ENCODE results near the gene AP3S1. TPM values are rescaled to one million over a fixed set of nuclear protein-coding genes. Genes with fewer than 3 reads are reported as not detected.

AP3S1 gene
- total RNA-seq, 2 donors from 2014 or later, result 54.7 to 83.7 TPM

- DNase-seq (ENCODE audit: low spot score), result no peak
- no peak for ATAC-seq (ENCODE audit: insufficient number of reproducible peaks, low FRiP score, low read depth)
- H3K4me1 ChIP-seq (ENCODE audit: control insufficient read depth in 1 of 2, low read depth in 2 of 2), result peaks cover 29 to 48% of the 10 kb centered on the region in 2 donors
- no peaks in the 10 kb centered on the region for H3K27me3 ChIP-seq (replicated peaks; ENCODE audit: insufficient read depth)
- no peaks in the 10 kb centered on the region for H3K36me3 ChIP-seq
- H3K4me3 ChIP-seq, result peak overlapping the region; percentile 30
- no peak for TF ChIP-seq CTCF (IDR thresholded peaks at IDR 0.05)
- H3K27ac ChIP-seq, result peak overlapping the region; percentile 15 to 20
- H3K9me3 ChIP-seq, result no peaks in the 10 kb centered on the region
Observed at GRCh38 chr5:115857057-115857479, 15.3 kb downstream of the AP3S1 start.

- no peaks in the 10 kb centered on the region for H3K36me3 ChIP-seq
- ATAC-seq (ENCODE audit: insufficient number of reproducible peaks, low FRiP score, low read depth), result no peak
- peak overlapping the region in 1 of 2 donors; percentile 35 for H3K27ac ChIP-seq
- H3K9me3 ChIP-seq, result no peaks in the 10 kb centered on the region
- no peaks in the 10 kb centered on the region for H3K27me3 ChIP-seq (replicated peaks; ENCODE audit: insufficient read depth)
- DNase-seq (ENCODE audit: low spot score), result no peak
- peak overlapping the region; percentile 30 for H3K4me3 ChIP-seq
- peaks cover 28 to 44% of the 10 kb centered on the region in 2 donors for H3K4me1 ChIP-seq (ENCODE audit: control insufficient read depth in 1 of 2, low read depth in 2 of 2)
- no peak for TF ChIP-seq CTCF (IDR thresholded peaks at IDR 0.05)
Observed at GRCh38 chr5:115857626-115858349, 16.1 kb downstream of the AP3S1 start.

- no peak for TF ChIP-seq CTCF (IDR thresholded peaks at IDR 0.05)
- Histone ChIP-seq H3K27me3 (replicated peaks; ENCODE audit: insufficient read depth) (no peaks in the 10 kb centered on the region), H3K4me3 (no peak overlapping the region), H3K27ac (peak overlapping the region in 1 of 2 donors; percentile 35), H3K9me3 (no peaks in the 10 kb centered on the region), H3K36me3 (no peaks in the 10 kb centered on the region), H3K4me1 (ENCODE audit: control insufficient read depth in 1 of 2, low read depth in 2 of 2) (peaks cover 28 to 44% of the 10 kb centered on the region in 2 donors)
- ATAC-seq (ENCODE audit: insufficient number of reproducible peaks, low FRiP score, low read depth), result no peak
- no peak for DNase-seq (ENCODE audit: low spot score)
Observed at GRCh38 chr5:115858396-115858795, 16.7 kb downstream of the AP3S1 start.

GRCh38 chr5:115859378-115859777 is 17.6 kb downstream of the AP3S1 start:
- Histone ChIP-seq H3K9me3 (no peaks in the 10 kb centered on the region), H3K27me3 (replicated peaks; ENCODE audit: insufficient read depth) (no peaks in the 10 kb centered on the region), H3K27ac (no peak overlapping the region), H3K4me3 (no peak overlapping the region), H3K4me1 (ENCODE audit: control insufficient read depth in 1 of 2, low read depth in 2 of 2) (peaks cover 28 to 44% of the 10 kb centered on the region in 2 donors), H3K36me3 (no peaks in the 10 kb centered on the region)
- DNase-seq (ENCODE audit: low spot score) (no peak), ATAC-seq (ENCODE audit: insufficient number of reproducible peaks, low FRiP score, low read depth) (no peak)
- TF ChIP-seq CTCF (IDR thresholded peaks at IDR 0.05), result no peak

GRCh38 chr5:115869256-115869795 is 27.6 kb downstream of the AP3S1 start:
- Histone ChIP-seq H3K4me1 (ENCODE audit: control insufficient read depth in 1 of 2, low read depth in 2 of 2) (peaks cover 5 to 20% of the 10 kb centered on the region in 2 donors), H3K9me3 (no peaks in the 10 kb centered on the region), H3K4me3 (no peak overlapping the region), H3K27ac (no peak overlapping the region), H3K36me3 (peaks cover 6% of the 10 kb centered on the region), H3K27me3 (replicated peaks; ENCODE audit: insufficient read depth) (no peaks in the 10 kb centered on the region)
- no peak for DNase-seq (ENCODE audit: low spot score)
- ATAC-seq (ENCODE audit: insufficient number of reproducible peaks, low FRiP score, low read depth), result no peak
- TF ChIP-seq CTCF (IDR thresholded peaks at IDR 0.05), result no peak

All from thoracic aorta (tissue), 2 donors.